ENCODE data around the gene AGRP.

AGRP gene

DNA sequence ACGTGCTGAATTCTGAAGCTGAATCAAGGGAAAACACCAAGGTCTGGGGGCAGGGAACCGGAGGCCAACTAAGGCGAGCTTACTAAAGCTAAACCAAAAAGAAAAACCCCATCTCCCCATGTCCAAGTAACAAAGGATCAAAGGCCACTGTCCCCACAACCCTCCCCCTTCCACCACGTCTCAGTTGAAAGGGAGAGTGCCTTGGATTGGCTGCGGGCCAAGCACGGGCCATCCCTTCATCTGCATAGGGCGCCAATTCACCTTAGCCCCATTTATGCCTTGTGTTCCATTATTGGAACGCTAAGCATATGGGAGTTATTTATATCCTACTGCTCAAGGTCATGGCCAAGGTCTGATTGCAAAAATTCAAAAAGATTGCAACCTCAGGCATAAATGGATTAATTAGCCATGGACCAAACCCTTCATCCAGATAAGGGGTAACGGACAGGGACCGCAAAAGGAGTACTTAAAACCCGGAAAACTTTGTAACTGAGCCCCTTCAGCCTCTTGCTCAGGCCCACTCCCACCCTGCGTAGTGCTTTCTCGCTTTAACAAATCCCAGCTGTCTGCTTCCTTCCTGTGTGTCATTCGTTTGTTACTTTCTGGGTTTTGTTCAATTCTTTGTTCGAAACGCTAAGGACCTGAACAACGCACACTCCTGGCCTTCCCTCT is 1.6 kb downstream of the AGRP start:
- TF ChIP-seq GATA2 (IDR thresholded peaks at IDR 0.05; ENCODE audit: low read depth, low read length): no peak
- TF ChIP-seq GATA3 (IDR thresholded peaks at IDR 0.05; ENCODE audit: low read depth, low read length): no peak

DNA sequence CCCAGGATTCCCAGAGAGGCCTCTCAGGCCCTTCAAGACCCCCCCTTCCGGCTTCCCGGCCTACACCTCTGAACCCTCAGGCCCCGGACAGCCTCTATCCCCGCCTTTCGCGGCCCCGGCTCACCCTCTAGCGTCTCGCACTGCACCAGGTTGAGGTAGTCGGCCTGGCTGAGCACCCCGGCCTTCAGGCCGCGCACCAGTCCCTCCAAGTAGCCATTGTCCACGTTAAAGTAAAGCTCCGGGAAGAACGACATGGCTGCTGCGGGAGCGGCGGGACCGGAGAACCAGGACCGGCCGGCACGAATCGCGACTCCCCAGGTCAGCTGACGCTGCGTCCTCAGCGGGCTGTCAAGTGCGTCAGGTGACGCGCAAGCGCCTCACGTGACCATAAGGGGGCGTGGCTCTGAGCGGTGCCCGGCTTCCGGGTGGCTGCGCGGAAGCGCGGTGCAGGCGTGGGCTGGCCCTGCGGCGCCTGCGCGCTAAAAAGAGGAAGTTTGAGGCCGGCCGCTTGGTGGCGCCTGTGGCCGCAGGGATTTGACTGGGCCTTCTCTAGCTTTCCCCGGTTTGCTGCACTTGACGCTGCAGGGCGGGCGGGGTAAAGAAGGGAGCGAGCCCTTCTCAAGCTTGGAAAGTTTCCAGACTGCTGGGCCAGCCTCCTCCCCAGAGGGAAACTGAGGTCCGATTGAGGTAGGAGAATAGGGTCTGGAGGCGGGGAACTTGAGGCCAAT is 2.4 kb downstream of the AGRP start, which contains the start of gene ATP6V0D1:
ATP6V0D1 (minus strand) TSS at position 325 of the 728 bp plus-strand sequence; CDS start at position 254, 71 bp downstream.
- no peak for TF ChIP-seq GATA2 (IDR thresholded peaks at IDR 0.05; ENCODE audit: low read depth, low read length)
- no peak for TF ChIP-seq GATA3 (IDR thresholded peaks at IDR 0.05; ENCODE audit: low read depth, low read length)

DNA sequence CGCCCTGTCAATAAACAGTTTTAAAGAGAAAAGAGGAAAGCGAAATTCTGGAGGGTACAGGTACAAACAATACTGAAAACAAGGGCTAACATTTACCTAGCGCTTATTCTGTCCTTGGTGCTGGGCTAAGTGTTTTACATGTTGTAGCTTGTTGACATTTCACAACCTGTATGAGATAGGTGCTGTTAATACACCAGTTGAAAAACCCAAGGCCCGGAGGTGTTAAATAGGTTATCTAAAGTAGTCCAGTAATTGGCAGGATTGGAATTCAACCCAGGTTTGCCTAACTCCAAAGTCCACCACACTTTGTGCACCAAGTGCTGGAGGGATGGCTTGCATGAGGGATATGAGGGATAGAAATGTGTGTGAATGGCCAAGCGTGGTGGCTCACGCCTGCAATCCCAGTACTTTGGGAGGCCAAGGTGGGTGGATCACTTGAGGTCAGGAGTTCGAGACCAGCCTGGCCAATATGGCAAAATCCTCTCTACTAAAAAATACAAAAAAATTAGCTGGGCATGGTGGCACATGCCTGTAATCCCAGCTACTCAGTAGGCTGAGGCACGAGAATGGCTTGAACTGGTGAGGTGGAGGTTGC is 5.3 kb downstream of the AGRP start:
- no peak for TF ChIP-seq GATA3 (IDR thresholded peaks at IDR 0.05; ENCODE audit: low read depth, low read length)
- no peak for TF ChIP-seq GATA2 (IDR thresholded peaks at IDR 0.05; ENCODE audit: low read depth, low read length)

DNA sequence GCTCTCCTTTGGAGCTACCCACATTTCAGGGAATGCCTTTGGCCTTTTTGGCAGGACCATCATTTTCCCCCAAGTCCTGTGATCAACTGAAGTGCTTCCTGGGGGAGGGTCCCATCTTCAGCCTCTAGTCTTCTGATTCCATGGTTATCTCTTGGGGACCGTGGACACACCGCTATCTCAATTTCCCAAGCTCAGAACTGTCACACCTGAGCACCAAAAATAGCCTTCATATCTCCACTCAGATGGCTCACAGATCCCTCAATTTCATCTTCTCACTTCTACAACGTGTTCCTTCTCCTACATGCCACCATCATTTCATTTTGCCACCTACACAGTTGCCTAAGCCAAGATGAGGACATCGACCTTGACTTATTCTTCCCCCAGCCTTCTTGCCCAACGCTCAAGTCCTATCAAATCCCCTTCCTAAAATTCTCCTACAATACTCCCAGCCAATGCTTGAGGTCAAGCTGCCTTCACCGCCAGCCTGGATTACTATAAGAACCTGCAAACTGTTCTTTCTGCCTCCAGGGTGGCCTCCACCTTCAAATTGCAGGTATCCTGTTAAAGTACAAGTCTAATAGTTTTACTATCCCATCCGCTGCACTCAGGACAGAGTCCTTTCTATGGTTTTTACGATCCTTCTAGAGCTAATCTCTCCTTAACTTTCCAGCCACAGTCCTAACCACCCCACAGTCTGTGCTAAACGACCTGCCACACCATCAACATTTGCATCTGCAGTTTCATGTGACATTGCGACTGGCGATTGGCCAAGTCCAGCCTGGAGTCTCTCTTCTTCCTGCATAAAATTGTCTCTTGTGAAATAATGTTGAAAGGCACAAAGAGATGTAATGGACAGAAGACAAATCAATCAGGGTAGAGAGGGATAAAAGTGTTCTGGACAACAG is 8.5 kb downstream of the AGRP start:
- TF ChIP-seq GATA2 (IDR thresholded peaks at IDR 0.05; ENCODE audit: low read depth, low read length) (no peak), GATA3 (IDR thresholded peaks at IDR 0.05; ENCODE audit: low read depth, low read length) (no peak)

DNA sequence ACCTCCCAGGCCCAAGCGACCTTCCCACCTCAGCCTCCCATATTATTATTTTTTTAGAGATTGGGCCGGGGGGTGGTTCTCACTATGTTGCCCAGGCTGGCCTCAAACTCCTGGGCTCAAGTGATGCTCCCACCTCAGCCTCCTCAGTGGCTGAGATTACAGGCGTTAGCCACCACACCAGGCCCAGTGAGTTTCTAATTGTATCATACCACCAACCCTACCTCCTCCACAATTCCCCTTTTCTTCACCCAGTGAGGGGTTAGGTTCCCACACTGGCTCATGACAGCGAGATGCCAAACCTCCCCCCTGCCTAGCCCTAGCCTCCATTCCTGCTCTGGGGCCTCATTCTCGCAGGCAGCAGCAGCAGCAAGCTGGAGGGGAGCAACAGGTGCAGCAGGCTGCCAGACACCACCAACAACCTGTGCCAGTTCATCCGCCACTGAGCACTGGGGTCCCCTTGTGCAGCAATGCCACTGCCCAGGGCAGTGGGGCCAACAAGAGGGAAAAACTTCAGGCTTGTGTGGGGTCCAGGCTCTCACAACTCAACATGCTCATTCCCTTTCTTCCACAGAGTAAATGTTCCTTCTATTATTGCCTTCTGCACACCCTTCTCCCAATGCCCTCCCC is 11.5 kb downstream of the AGRP start:
- no peak for TF ChIP-seq GATA2 (IDR thresholded peaks at IDR 0.05; ENCODE audit: low read depth, low read length)

DNA sequence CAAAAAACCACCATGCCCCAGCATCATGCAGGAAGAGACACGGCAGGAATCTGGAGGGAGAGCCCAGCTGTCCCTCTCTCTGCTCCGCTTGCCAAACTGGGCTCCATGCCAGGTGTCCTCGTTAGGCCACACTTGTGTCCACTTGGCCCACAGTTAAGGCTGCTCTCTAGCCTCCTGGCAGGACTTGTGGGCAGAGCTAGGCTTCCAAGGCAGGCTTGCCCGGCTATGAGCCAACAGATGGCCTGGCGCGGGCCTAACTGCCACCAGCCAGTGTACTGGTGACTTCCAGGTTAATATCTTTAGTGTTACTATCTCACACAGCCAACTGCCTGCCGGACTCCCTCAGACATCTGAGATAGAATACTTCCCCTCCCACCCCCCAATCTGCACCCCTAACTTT is 13.0 kb downstream of the AGRP start:
- no peak for TF ChIP-seq GATA2 (IDR thresholded peaks at IDR 0.05; ENCODE audit: low read depth, low read length)
- no peak for TF ChIP-seq GATA3 (IDR thresholded peaks at IDR 0.05; ENCODE audit: low read depth, low read length)

DNA sequence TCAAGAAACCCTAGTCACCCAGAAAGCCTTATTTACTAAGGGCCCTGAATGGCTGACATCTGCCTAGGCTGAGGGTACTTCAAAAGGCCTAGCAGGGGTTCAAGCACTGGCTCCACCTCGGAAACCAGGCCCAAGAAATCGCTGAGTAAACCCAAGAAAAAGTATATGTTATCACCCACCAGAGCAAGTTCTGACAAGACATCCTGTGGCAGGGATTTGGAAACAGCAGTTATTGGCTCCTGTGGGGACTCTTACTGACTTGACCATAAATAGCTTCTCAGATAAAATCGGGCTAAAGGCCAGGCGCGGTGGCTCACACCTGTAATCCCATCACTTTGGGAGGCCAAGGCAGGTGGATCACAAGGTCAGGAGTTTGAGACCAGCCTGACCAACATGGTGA is 14.6 kb downstream of the AGRP start:
- no peak for TF ChIP-seq GATA3 (IDR thresholded peaks at IDR 0.05; ENCODE audit: low read depth, low read length)
- no peak for TF ChIP-seq GATA2 (IDR thresholded peaks at IDR 0.05; ENCODE audit: low read depth, low read length)

DNA sequence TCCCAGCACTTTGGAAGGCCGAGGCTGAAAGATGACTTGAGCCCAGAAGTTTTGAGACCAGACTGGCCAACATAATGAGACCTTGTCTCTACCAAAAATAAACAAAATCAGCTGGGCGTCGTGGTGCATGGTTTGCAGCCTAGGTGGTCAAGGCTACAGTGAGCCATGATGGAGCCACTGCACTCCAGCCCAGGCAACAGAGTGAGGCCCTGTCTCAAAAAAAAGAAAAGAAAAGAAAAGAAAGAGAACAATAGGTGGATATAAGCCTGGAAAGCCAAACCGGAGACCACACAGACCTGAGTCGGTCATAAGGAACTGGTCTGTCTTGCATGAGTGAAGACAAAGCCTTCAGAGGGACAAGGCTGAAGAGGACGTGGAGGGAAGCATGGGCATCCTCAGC is 16.8 kb downstream of the AGRP start:
- TF ChIP-seq GATA3 (IDR thresholded peaks at IDR 0.05; ENCODE audit: low read depth, low read length) (no peak), GATA2 (IDR thresholded peaks at IDR 0.05; ENCODE audit: low read depth, low read length) (no peak)

DNA sequence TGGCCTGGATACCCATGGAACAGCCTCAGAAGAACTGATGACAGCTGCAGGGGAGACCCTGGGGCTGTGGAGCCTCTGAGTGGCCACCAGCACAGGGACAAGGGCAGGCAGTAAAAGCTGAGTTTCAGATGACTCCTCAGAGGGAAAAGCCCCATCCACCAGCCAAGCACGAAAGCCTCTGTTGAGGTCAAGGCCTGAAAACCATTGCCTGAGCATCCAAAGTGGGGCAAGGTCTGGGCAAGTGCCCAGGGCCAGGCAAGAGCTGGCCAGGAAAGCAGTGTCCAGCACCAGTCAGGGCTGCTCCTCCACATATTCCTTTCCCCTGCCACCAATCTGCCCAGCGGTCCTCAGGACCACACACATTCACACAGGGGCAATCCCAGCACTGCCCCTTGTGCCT is 18.8 kb downstream of the AGRP start:
- TF ChIP-seq GATA3 (IDR thresholded peaks at IDR 0.05; ENCODE audit: low read depth, low read length) (no peak), GATA2 (IDR thresholded peaks at IDR 0.05; ENCODE audit: low read depth, low read length) (no peak)

DNA sequence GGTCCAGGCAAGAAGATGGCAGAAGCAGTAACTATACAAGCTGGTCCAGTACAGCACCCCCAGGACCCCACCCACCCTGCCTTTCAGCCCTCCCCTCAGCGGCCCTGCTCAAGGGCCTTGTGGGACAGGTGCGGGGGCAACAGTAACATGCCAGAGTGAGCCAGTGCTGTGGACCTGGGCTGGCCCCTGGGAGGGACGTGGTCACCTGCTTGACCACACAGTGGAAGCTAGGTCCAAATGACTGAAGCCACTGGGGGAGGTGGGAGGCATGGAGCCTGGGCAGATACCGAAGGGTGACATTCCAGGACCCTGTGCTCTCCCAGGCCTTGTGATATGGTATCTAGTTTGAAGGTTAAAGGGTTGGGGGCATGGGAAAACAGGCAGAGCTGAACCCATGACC is 19.7 kb downstream of the AGRP start:
- TF ChIP-seq GATA3 (IDR thresholded peaks at IDR 0.05; ENCODE audit: low read depth, low read length): no peak
- no peak for TF ChIP-seq GATA2 (IDR thresholded peaks at IDR 0.05; ENCODE audit: low read depth, low read length)

DNA sequence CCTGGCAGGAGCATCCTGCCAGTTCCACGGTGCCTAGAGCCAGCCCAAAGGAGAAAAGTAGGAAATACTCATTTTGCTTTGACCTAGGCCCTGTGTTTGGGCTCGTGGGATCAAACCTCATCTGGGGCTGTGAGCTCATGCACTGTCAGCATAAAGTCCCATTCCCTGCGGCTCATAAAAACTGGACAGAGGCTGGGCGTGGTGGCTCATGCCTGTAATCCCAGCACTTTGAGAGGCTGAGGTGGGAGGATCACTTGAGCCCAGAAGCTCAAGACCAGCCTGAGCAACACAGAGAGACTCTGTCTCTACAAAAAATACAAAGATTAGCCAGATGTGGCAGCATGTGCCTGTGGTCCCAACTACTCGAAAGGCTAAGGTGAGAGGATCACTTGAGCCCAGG is 20.3 kb downstream of the AGRP start:
- TF ChIP-seq GATA3 (IDR thresholded peaks at IDR 0.05; ENCODE audit: low read depth, low read length): no peak
- no peak for TF ChIP-seq GATA2 (IDR thresholded peaks at IDR 0.05; ENCODE audit: low read depth, low read length)

DNA sequence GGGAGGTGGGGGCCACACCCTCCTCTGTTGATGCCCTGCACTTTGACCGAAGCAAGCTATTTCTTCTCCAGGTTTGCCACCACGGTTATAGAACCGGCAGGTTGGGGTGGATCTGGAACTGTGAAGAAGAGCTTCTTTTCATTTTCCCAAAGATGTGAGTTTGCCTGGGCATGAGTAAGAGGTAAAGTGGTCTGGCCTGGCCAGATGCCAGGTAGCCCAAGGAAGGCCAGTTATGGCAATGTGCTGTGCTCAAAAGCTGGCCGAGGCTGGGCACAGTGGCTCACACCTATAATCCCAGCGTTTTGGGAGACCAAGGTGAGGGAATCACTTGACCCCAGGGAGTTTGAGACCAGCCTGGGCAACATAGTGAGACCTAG is 21.1 kb downstream of the AGRP start:
- TF ChIP-seq GATA3 (IDR thresholded peaks at IDR 0.05; ENCODE audit: low read depth, low read length): no peak
- no peak for TF ChIP-seq GATA2 (IDR thresholded peaks at IDR 0.05; ENCODE audit: low read depth, low read length)

DNA sequence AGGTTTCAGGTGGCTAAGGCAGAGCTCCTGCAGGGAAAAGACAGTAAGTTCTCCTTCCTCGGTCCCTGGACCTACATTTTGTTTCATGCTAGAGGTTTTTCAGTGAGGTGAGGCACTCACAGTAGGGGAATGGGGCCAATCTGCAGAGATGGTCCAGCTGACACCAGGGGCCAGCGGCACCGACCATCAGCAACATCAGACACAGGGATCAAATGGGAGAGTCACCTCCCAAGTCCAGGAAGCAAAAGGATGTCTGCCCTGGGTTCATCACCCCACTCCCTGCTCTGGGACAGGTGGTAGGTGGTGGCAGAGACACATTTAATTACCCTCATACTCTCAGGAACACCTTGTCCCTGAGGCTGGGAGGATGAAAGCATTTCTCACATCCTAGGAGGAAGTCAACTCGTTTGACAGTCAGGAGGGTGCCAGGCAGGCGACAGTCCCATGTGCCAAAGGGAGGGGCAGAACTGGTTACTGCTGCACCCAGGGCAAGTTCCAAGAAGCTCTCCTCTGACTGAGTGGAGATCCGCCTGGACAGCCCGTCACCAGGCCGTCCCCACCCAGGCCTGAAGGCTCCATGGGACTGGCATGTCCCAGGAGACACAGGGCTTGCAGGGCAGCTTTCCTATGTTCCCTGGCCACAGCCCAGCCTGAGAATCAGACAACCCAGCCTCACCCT is 21.6 kb downstream of the AGRP start:
- TF ChIP-seq GATA2 (IDR thresholded peaks at IDR 0.05; ENCODE audit: low read depth, low read length) (no peak), GATA3 (IDR thresholded peaks at IDR 0.05; ENCODE audit: low read depth, low read length) (no peak)

Data from SH-SY5Y (cell line).